Endothelial cell (in vitro differentiated cells): Measurements from ENCODE around the gene ALDH1B1. TPM values are rescaled to one million over a fixed set of nuclear protein-coding genes. Genes with fewer than 3 reads are reported as not detected.
A peak's percentile ranks its signal among the peaks of the same experiment; 100 is the strongest.

Experiments
- DNase-seq: peaks from one replicate; pipeline ENCODE4 v3.0.0; 2021; ENCODE audit warnings: low spot score
- H3K27ac Mint-ChIP-seq: one replicate; pipeline ENCODE4 v1.8.0; 2021; ENCODE audit warnings: mixed read lengths, inconsistent platforms; ENCODE audit not compliant: unreplicated experiment
- H3K27me3 Mint-ChIP-seq: one replicate; pipeline ENCODE4 v1.8.0; 2021; ENCODE audit warnings: mild to moderate bottlenecking, moderate library complexity, mixed read lengths, inconsistent platforms; ENCODE audit not compliant: unreplicated experiment
- H3K36me3 Mint-ChIP-seq: one replicate; pipeline ENCODE4 v1.8.0; 2021; ENCODE audit warnings: mild to moderate bottlenecking, low read depth, mixed read lengths, inconsistent platforms; ENCODE audit not compliant: unreplicated experiment
- H3K4me1 Mint-ChIP-seq: one replicate; pipeline ENCODE4 v1.8.0; 2021; ENCODE audit warnings: mild to moderate bottlenecking, mixed read lengths, inconsistent platforms; ENCODE audit not compliant: unreplicated experiment
- H3K4me3 Mint-ChIP-seq: one replicate; pipeline ENCODE4 v1.8.0; 2021; ENCODE audit warnings: mild to moderate bottlenecking, mixed read lengths, inconsistent platforms; ENCODE audit not compliant: unreplicated experiment
- H3K9me3 Mint-ChIP-seq: one replicate; pipeline ENCODE4 v1.8.0; 2021; ENCODE audit warnings: mixed read lengths, inconsistent platforms; ENCODE audit not compliant: unreplicated experiment
- CTCF ChIP-seq: fragments of 200-600 bp; sonication (generic); IDR thresholded peaks from one replicate; pipeline ENCODE4 v1.5.0; 2021; ENCODE audit warnings: antibody characterized with exemption; ENCODE audit not compliant: unreplicated experiment
- total RNA-seq: library from RNA; stranded (reverse); fragmentation: NEBNext Ultra II Directional; extraction: Animal tissue kit (Norgen Biotek cat#: 25700); gene quantifications from one replicate; pipeline ENCODE4 v1.2.1, GENCODE V29; 2021; ENCODE audit not compliant: unreplicated experiment

Gene ALDH1B1
- total RNA-seq, 1 donor from 2014 or later, result 18.7 TPM

GRCh38 chr9:38390851-38391250 lies 1.7 kb upstream of the ALDH1B1 start:
- DNase-seq, result no peak
- no peak overlapping the region for H3K4me3 Mint-ChIP-seq
- peaks cover 12% of the 10 kb centered on the region for H3K4me1 Mint-ChIP-seq
- H3K27me3 Mint-ChIP-seq, result peaks cover 3% of the 10 kb centered on the region
- no peak for TF ChIP-seq CTCF
- no peak overlapping the region for H3K27ac Mint-ChIP-seq
- H3K36me3 Mint-ChIP-seq, result peaks cover 9% of the 10 kb centered on the region
- no peaks in the 10 kb centered on the region for H3K9me3 Mint-ChIP-seq

DNA sequence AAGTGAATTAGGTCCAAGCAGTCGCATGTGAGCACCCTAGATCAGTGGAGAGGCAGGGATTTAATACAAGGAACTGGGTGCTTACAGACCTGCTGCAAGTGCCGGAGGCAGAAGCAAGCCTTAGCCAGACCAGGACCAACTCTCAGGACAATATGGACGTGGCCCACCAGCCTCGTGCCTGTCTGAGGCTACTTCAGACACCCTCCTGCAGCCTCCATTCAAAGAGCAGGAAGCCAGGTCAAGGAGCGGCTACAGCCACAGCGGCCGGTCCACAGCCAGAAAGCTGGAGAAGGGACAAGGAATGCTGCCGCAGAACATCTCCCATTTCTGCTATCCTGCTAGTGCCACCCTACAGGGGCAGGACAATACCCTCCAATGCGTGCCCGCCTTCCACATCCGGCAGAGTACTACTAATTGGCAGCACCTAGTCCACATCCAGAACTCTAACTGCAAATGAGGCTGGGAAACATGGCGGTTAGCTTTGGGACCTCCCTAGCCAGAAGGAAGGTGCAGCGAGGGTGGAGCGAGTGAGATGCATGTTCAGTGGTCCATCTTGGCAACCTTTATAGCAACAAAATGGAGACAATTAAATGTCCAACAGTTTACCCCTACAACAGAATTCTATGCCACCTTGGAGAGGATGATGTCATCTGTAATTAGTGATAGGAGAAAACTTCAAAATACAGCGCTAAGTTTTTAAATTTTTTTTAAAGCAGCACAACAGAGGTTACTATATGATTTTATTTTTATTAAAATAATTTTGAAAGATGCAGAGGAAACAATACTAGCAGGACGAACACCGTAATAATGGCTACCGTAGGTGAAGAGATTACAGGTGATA lies 1.0 kb upstream of the ALDH1B1 start:
- Mint-ChIP-seq H3K4me3 (peak overlapping the region; percentile 90), H3K4me1 (peaks cover 12% of the 10 kb centered on the region), H3K9me3 (no peaks in the 10 kb centered on the region), H3K27ac (no peak overlapping the region), H3K27me3 (peaks cover 3% of the 10 kb centered on the region), H3K36me3 (peaks cover 15% of the 10 kb centered on the region)
- DNase-seq, result no peak
- no peak for TF ChIP-seq CTCF

- Mint-ChIP-seq H3K4me3 (peak overlapping the region; percentile 97), H3K9me3 (no peaks in the 10 kb centered on the region), H3K27me3 (peaks cover 3% of the 10 kb centered on the region), H3K27ac (peak overlapping the region; percentile 90), H3K36me3 (peaks cover 19% of the 10 kb centered on the region), H3K4me1 (peaks cover 12% of the 10 kb centered on the region)
- no peak for TF ChIP-seq CTCF
- DNase-seq, result no peak
Measured at GRCh38 chr9:38393128-38393796, 760 bp downstream of the ALDH1B1 start.

- H3K9me3 Mint-ChIP-seq, result no peaks in the 10 kb centered on the region
- H3K4me3 Mint-ChIP-seq, result no peak overlapping the region
- peaks cover 19% of the 10 kb centered on the region for H3K36me3 Mint-ChIP-seq
- peaks cover 1% of the 10 kb centered on the region for H3K27me3 Mint-ChIP-seq
- H3K27ac Mint-ChIP-seq, result no peak overlapping the region
- no peak for TF ChIP-seq CTCF
- peaks cover 12% of the 10 kb centered on the region for H3K4me1 Mint-ChIP-seq
- DNase-seq, result no peak
Measured at GRCh38 chr9:38394416-38394815, 1.9 kb downstream of the ALDH1B1 start.
